HG02981 (cell line): ENCODE data around the gene ST6GAL2.

ENCODE experiments used
- ATAC-seq: cut with Tn5 transposase; IDR thresholded peaks from one replicate; pipeline ENCODE4 v1.9.1; 2021; ENCODE audit warnings: mild to moderate bottlenecking, moderate library complexity; ENCODE audit not compliant: unreplicated experiment

The ST6GAL2 gene, protein sequence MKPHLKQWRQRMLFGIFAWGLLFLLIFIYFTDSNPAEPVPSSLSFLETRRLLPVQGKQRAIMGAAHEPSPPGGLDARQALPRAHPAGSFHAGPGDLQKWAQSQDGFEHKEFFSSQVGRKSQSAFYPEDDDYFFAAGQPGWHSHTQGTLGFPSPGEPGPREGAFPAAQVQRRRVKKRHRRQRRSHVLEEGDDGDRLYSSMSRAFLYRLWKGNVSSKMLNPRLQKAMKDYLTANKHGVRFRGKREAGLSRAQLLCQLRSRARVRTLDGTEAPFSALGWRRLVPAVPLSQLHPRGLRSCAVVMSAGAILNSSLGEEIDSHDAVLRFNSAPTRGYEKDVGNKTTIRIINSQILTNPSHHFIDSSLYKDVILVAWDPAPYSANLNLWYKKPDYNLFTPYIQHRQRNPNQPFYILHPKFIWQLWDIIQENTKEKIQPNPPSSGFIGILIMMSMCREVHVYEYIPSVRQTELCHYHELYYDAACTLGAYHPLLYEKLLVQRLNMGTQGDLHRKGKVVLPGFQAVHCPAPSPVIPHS

DNA sequence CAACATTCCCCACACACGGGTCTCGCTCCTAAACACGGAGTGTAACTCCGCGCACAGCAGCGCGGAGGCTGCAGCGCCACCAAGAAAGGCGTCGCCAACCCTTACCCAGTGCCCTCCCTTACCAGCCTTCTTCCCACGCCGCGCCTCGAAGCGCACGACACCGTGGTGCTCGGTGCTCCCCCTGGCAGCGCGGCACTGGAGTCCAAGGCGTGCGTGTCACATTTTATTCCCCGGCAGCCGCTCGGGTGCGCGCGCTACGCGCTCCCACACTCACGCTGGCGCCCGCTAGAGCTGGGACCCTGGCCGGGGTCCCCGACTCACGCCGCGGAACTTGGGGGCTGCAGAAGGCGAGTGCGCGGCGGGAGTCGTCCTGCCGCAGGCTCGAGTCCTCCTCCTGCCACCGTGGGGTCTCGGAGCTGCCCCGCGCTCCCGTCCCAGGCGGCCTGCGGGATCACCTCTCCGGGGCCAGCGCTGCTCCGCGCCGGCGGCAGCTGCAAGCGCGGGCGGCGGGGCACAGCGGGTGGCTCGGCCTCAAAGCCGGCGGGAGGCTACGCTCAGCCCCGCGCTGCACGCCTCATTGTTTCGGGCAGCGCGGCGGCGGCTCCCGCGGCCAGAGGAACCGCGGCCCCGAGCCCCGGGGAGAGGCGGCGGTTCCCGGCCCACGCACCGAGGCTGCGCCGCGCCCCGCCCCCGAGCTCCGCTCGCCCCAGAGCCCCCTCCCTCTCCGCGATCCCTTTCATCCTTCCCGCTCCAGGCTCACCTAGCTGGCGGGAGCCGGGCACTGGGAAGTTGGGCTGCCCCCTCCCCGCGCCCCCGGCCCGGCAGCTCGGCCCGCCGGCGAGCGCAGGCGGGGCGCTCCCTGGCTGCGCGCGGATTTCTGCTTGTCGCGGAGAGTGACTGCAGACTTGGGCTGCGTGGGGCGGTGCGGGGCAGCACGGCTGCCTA, at the start of gene ST6GAL2:
ST6GAL2 (minus strand) TSS at position 197 of the 945 bp plus-strand sequence. CDS start 42,190 bp downstream, outside the sequence.
- ATAC-seq = no peak

DNA sequence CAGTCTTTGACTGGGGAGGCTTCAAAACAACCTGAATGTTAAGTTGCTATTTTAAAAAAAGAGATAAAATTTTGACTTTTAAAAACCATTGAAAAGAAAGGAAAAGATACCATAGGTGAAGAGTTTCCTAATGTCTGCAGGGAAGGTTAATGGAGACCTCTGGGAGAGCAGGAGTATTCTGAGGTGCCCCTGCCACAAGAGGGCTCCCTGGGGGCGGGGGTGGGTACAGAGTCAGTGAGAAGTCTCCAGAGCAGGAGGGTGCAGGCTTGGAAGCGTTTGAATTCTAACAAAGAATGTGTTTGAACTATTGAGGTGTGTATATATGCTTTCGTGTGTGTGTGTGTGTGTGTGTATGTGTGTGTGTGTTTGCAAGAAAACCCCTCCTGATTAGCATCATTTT, 46.7 kb upstream of the ST6GAL2 start:
- ATAC-seq = no peak

DNA sequence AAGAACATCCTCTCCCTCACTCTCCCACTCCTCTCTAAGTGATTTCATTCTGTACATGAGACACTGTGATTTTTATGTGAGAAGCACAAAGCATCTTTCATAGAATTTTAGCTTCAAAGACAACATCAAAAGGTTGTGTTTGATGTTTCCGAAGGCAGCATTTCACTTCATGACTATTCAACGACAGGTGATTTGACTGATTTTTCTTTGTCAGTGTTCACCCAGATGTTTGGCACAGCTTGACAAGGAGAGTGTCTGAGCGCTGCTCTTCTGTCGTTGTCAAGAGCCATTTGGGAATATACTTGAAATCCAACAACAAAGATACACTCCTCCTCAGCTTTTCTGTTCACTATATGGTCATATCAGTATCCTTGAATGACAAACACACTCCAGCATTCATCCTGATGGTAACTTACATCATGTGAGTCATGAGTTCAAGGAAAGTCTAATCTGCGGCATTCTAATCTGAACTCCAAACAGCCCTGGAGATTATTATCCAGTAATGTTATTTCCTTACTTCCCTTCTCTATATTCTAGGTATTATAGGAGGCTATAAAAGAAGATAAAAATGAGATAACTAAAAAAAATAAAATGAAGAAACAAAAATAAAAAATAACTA, 45.9 kb upstream of the ST6GAL2 start:
- no peak for ATAC-seq

GRCh38 chr2:106921451-106921850, 35.5 kb upstream of the ST6GAL2 start:
- ATAC-seq = no peak

DNA sequence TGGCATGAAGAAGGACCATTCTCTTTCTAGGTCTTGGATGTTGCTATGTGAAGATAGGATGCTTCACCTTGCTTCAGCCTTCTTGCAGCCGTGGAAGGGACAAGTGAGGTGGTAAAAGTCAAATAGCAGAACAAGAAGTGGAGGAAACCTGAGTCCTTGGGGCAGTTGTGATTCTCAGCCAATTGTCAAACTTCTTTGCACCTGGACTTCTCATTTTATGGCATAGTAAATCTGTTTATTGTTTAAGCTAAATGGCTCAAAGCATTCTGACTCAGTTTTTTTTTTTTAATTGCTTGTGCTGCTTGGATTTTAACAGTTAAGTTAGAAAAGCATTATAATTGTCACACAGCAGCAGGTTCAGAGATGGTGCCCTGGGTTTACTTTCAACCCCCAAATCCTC, 33.0 kb upstream of the ST6GAL2 start:
- ATAC-seq = no peak

DNA sequence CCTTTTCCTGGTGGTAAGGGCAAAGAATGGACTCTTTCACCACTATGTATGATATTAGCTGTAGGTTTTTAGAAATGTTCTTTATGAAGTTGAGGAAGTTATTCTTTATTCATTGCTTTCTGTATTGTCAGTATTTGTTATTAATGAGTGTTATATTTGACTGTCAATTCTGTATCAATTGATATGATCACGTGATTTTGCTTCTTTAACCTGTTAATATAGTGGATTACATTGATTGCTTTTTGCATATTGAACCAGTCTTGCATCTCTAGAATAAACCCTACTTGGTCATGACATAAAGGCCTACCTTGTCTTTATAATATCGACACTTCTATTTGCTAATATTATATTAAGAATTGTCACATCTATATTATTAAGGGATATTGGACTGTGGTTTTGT, 18.3 kb upstream of the ST6GAL2 start:
- no peak for ATAC-seq

- ATAC-seq = no peak
Observed at GRCh38 chr2:106899786-106900530, 14.0 kb upstream of the ST6GAL2 start.

- ATAC-seq = no peak
Observed at GRCh38 chr2:106894545-106894944, 8.6 kb upstream of the ST6GAL2 start.

GRCh38 chr2:106892048-106892447, 6.1 kb upstream of the ST6GAL2 start:
- no peak for ATAC-seq

GRCh38 chr2:106890606-106891005, 4.6 kb upstream of the ST6GAL2 start:
- ATAC-seq = no peak

GRCh38 chr2:106886916-106887758, 1.2 kb upstream of the ST6GAL2 start:
- ATAC-seq = no peak

DNA sequence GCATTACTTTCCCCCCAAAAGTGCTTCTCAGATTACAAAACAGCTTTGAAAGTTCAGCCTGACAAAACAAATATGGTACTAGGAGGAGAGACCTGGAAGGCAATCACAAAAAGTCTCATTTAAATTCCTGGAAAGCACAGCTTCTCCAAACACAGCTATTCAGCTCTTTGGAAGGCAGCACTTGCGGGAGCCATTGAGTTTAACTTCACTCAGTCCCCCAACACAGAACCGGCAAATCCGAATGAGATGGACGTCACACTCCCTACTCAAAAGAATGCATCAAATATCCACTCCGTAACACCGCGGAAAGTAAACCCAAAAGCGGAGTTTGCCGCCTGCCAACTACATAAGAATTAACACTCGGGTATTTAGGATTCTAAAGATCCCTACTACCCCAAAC, 638 bp downstream of the ST6GAL2 start:
- ATAC-seq = no peak

GRCh38 chr2:106882673-106883072, 3.3 kb downstream of the ST6GAL2 start:
- ATAC-seq = no peak

- ATAC-seq = no peak
Observed at GRCh38 chr2:106878206-106878605, 7.8 kb downstream of the ST6GAL2 start.

GRCh38 chr2:106876699-106877098, 9.3 kb downstream of the ST6GAL2 start:
- no peak for ATAC-seq

DNA sequence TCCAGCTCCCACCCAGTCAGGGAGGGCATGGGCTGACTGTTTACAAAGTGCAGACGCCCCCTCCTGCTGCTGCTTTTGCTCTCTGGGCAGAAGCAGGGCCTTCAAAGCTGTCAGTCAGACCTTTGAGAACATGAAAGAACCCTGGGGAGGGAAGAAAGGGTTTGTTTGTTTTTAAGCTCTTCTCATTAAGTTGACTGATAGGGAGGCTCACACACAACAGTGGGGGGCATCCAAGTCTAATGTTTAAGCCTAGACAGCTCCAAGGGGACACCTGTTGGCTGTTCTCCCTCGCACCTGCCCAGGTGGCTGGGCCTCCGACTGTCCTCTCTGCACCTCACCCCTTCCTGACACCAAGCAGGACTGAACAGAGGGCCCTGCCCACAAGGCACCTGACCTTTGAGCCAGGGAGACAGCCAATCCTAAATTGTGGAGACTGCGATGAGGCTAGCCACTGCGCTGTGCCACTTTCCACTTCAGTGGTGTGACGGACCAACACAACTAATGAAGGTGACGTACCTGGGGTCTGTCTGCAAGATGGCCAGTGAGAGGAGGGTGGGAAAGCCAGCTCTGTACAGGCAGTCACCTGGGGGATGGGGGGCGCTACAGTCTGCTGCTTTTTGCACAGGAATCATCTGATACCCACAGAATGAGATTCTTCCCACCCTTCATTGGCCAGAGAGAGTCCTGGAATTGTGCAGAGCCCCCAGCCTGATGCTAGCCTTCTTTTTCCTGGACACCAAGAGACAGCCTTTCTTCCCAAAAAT, 16.3 kb downstream of the ST6GAL2 start:
- ATAC-seq = no peak

- ATAC-seq = no peak
Observed at GRCh38 chr2:106868275-106868674, 17.7 kb downstream of the ST6GAL2 start.

DNA sequence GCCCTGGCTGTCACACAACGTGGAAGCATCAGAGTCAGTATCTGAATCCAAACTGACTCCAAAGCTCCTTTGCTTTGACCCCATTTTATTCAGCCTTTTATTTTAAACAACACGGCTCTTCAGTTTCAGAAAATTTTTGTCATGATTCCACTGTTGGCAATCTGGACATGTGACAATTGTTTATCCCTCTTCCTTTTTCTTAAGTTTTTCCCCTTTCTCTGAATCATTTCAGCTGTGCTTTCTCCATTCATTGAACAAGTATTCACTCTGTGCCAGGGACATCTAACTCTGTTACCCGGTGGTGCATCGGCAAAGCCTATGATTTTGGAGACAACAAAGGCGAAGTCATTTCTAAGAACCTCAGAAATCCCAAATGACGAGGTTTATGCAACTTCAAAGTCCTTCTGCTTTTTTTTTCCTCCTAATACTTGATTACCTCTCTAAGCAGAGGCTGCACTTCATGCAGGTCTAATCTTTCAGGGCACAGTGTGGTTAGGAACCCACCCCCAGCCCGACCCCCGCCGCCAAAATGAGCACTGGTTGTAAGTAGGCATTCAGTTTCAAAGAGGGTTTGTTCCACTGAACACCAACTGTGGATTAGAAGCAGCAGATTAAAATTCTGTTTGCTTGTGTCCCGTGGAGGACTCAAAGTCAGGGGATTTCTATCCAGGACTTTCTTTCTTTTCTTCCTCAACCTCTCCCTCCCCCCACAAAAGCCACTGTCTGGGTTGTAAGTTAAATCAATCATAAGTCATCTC, 18.6 kb downstream of the ST6GAL2 start:
- no peak for ATAC-seq
